Fibroblast of pulmonary artery (primary cell): Measurements from ENCODE around the gene PFKFB4.
"Not testable (repeated sequence)": the region's sequence is repeated elsewhere in the genome, so short reads cannot be mapped to it uniquely, and the experiment has no call there.

Source experiments
- DNase-seq: peaks from one replicate; pipeline ENCODE4 v3.0.0-alpha.2; 2010; ENCODE audit warnings: low read depth
- H3K4me3 ChIP-seq: replicated peaks from 2 replicates; pipeline ENCODE4 v1.5.1; 2011; ENCODE audit warnings: low read depth, mild to moderate bottlenecking, control low read depth, low read length, moderate library complexity
- CTCF ChIP-seq: IDR thresholded peaks from 2 replicates; pipeline ENCODE4 v1.5.1; 2011; ENCODE audit warnings: mild to moderate bottlenecking, control low read depth, low read length, inconsistent platforms; ENCODE audit errors: missing control alignments

The PFKFB4 gene

GRCh38 chr3:48553361-48553760 lies 3.2 kb downstream of the PFKFB4 start:
- no peak overlapping the region for H3K4me3 ChIP-seq
- no peak for DNase-seq
- no peak for TF ChIP-seq CTCF

GRCh38 chr3:48552111-48552951 lies 4.3 kb downstream of the PFKFB4 start:
- no peak for TF ChIP-seq CTCF
- no peak overlapping the region for H3K4me3 ChIP-seq
- DNase-seq = no peak

- H3K4me3 ChIP-seq, DNase-seq: not testable (repeated sequence)
Observed at GRCh38 chr3:48551651-48552050, 5.0 kb downstream of the PFKFB4 start.

- peak; percentile 86 for DNase-seq
- TF ChIP-seq CTCF = peak; percentile 96
- no peak overlapping the region for H3K4me3 ChIP-seq
Observed at GRCh38 chr3:48548729-48549705, 7.6 kb downstream of the PFKFB4 start.

GRCh38 chr3:48548126-48548525 lies 8.5 kb downstream of the PFKFB4 start:
- DNase-seq = no peak
- no peak overlapping the region for H3K4me3 ChIP-seq
- no peak for TF ChIP-seq CTCF

GRCh38 chr3:48546203-48546829 lies 10.3 kb downstream of the PFKFB4 start:
- no peak overlapping the region for H3K4me3 ChIP-seq
- TF ChIP-seq CTCF = no peak
- peak; percentile 33 for DNase-seq

GRCh38 chr3:48544141-48544540 lies 12.5 kb downstream of the PFKFB4 start:
- H3K4me3 ChIP-seq = no peak overlapping the region
- no peak for DNase-seq
- no peak for TF ChIP-seq CTCF
